GM23338 (cell line): ENCODE data around the gene ARL15. TPM values are rescaled to one million over a fixed set of nuclear protein-coding genes. Genes with fewer than 3 reads are reported as not detected.
A peak's percentile ranks its signal among the peaks of the same experiment; 100 is the strongest.

ENCODE experiments used
- ATAC-seq: fragments of 200-7000 bp; cut with Tn5 transposase; 3 replicates; pipeline ENCODE4 v1.9.1; 2020
- DNase-seq: peaks from one replicate; pipeline ENCODE4 v3.0.0-alpha.2; 2015; ENCODE audit warnings: low spot score
- H2AFZ ChIP-seq: fragments of 200-600 bp; sonication (generic); 2 replicates; pipeline ENCODE4 v1.8.0; 2016; ENCODE audit warnings: antibody characterized with exemption, mild to moderate bottlenecking, moderate library complexity
- H3F3A ChIP-seq: fragments of 200-600 bp; sonication (generic); replicated peaks from 2 replicates; pipeline ENCODE4 v1.8.0; 2017; ENCODE audit warnings: antibody characterized with exemption, mixed run types, low read depth
- H3K27ac ChIP-seq: fragments of 200-600 bp; sonication (generic); 2 replicates; pipeline ENCODE4 v1.6.1; 2016; ENCODE audit warnings: low read depth
- H3K27me3 ChIP-seq: fragments of 200-600 bp; sonication (generic); 2 replicates; pipeline ENCODE4 v1.8.0; 2016; ENCODE audit warnings: mild to moderate bottlenecking, mixed run types, moderate library complexity; ENCODE audit not compliant: insufficient read depth
- H3K36me3 ChIP-seq: fragments of 200-600 bp; sonication (generic); 2 replicates; pipeline ENCODE4 v1.8.0; 2016; ENCODE audit warnings: mild to moderate bottlenecking; ENCODE audit not compliant: insufficient read depth
- H3K4me1 ChIP-seq: fragments of 200-600 bp; sonication (generic); 2 replicates; pipeline ENCODE4 v1.8.0; 2016; ENCODE audit warnings: mild to moderate bottlenecking, moderate library complexity; ENCODE audit not compliant: insufficient read depth
- H3K4me2 ChIP-seq: fragments of 200-600 bp; sonication (generic); 2 replicates; pipeline ENCODE4 v1.7.1; 2017; ENCODE audit warnings: mixed run types
- H3K4me3 ChIP-seq: fragments of 200-600 bp; sonication (generic); 2 replicates; pipeline ENCODE4 v1.6.1; 2016; ENCODE audit warnings: mixed run types
- H3K79me2 ChIP-seq: fragments of 200-600 bp; sonication (generic); replicated peaks from 2 replicates; pipeline ENCODE4 v1.8.0; 2017; ENCODE audit warnings: mild to moderate bottlenecking; ENCODE audit not compliant: insufficient read depth
- H3K9me2 ChIP-seq: fragments of 200-600 bp; sonication (generic); 2 replicates; pipeline ENCODE4 v1.8.0; 2017; ENCODE audit not compliant: insufficient read depth
- H4K20me1 ChIP-seq: fragments of 200-600 bp; sonication (generic); replicated peaks from 2 replicates; pipeline ENCODE4 v1.8.0; 2017; ENCODE audit warnings: mild to moderate bottlenecking; ENCODE audit not compliant: insufficient read depth
- H3K27ac Mint-ChIP-seq: 2 replicates; pipeline ENCODE4 v1.8.0; 2020; ENCODE audit warnings: inconsistent platforms, mild to moderate bottlenecking, moderate library complexity, mixed read lengths
- H3K27me3 Mint-ChIP-seq: 3 replicates; pipeline ENCODE4 v1.8.0; 2022; ENCODE audit warnings: low read depth, mild to moderate bottlenecking, moderate library complexity, mixed read lengths, inconsistent platforms; ENCODE audit not compliant: insufficient read depth, poor library complexity
- H3K36me3 Mint-ChIP-seq: 3 replicates; pipeline ENCODE4 v1.8.0; 2021; ENCODE audit warnings: low read depth, mild to moderate bottlenecking, inconsistent platforms, moderate library complexity, mixed read lengths
- H3K4me1 Mint-ChIP-seq: 3 replicates; pipeline ENCODE4 v1.8.0; 2020; ENCODE audit warnings: mild to moderate bottlenecking, inconsistent platforms, mixed read lengths
- H3K4me3 Mint-ChIP-seq: 3 replicates; pipeline ENCODE4 v1.8.0; 2021; ENCODE audit warnings: moderate library complexity, mild to moderate bottlenecking, inconsistent platforms, mixed read lengths
- H3K9me3 Mint-ChIP-seq: 3 replicates; pipeline ENCODE4 v1.8.0; 2020; ENCODE audit warnings: moderate library complexity, mild to moderate bottlenecking, inconsistent platforms, mixed read lengths
- CREB1 ChIP-seq: fragments of 250-450 bp; sonication (Bioruptor Pico); IDR thresholded peaks from 2 replicates; pipeline ENCODE4 v1.5.0; 2020; ENCODE audit warnings: low read depth, mild to moderate bottlenecking, moderate library complexity
- EZH2 ChIP-seq: fragments of 200-600 bp; sonication (generic); IDR thresholded peaks from one replicate; pipeline ENCODE4 v1.8.0; 2017; ENCODE audit warnings: antibody characterized with exemption, mild to moderate bottlenecking, low read depth; ENCODE audit not compliant: unreplicated experiment
- JUNB ChIP-seq: IDR thresholded peaks from one replicate; pipeline ENCODE4 v1.6.1; 2016; ENCODE audit warnings: antibody characterized with exemption; ENCODE audit not compliant: unreplicated experiment
- NANOG ChIP-seq: IDR thresholded peaks from 2 replicates; pipeline ENCODE4 v1.6.1; 2016; ENCODE audit warnings: antibody characterized with exemption, borderline replicate concordance
- POLR2AphosphoS5 ChIP-seq: IDR thresholded peaks from 2 replicates; pipeline ENCODE4 v1.6.1; 2016; ENCODE audit warnings: antibody characterized with exemption, low read depth
- STAT1 ChIP-seq: IDR thresholded peaks from one replicate; pipeline ENCODE4 v1.6.1; 2016; ENCODE audit warnings: antibody characterized with exemption; ENCODE audit not compliant: unreplicated experiment
- ZNF114 ChIP-seq: fragments of 250-450 bp; sonication (Bioruptor Pico); IDR thresholded peaks from 2 replicates; pipeline ENCODE4 v1.5.0; 2020; ENCODE audit warnings: mild to moderate bottlenecking, moderate library complexity
- ZNF331 ChIP-seq: fragments of 250-450 bp; sonication (Bioruptor Pico); IDR thresholded peaks from 2 replicates; pipeline ENCODE4 v1.5.0; 2020; ENCODE audit warnings: low read depth, mild to moderate bottlenecking, moderate library complexity
- polyA plus RNA-seq: library from polyadenylated mRNA; unstranded; fragments of >200 nt; fragmentation: Nextera tagmentation; extraction: Ambion mirVana; gene quantifications from 2 replicates; pipeline ENCODE4 v1.2.1, GENCODE V29; 2016
- total RNA-seq: library from RNA; depleted of rRNA; stranded (reverse); fragments of >200 nt; shearing (Covaris generic); gene quantifications from 2 replicates; pipeline ENCODE4 v1.2.3, GENCODE V29; 2014
- TF ChIP-seq, protein P1 (sequence below): IDR thresholded peaks from one replicate; pipeline ENCODE4 v1.6.1; 2018; ENCODE audit warnings: antibody characterized with exemption; ENCODE audit not compliant: unreplicated experiment
- TF ChIP-seq, protein P2 (sequence below): IDR thresholded peaks from 2 replicates; pipeline ENCODE4 v1.6.1; 2016; ENCODE audit warnings: antibody characterized with exemption

ARL15 gene
- total and polyA plus RNA-seq, 2 experiments from 2014 or later, result 13.0 to 54.0 TPM

DNA sequence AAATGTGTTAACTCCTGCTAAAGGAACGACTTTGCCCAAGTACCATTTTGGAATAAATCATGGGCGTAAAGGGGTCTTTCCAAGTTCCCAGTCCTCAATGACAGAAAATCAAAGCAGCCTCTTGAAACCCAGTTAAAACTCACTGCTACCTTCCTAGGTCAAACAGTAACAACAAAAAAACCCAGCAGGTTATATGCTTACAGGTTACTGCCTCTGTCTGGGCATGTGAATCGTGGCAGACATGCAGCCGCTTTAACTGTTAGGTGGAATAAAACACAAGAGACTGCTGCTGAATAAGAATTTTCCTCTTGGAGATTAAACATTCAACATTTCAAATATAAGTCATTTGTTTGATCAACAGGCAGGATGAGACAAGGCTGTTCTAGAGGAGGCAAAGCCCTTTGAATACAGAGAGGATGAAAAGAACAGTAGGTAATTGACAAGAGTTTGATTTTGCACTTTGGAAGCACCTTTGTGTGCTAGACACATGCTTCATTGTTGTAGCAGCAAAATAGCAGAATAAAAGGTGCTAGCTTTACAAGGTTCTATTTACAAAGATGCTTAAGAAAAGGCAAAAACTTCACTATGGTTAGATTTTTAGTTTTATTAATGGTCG, 430.6 kb downstream of the ARL15 start:
- peaks cover 3% of the 10 kb centered on the region for H3K36me3 Mint-ChIP-seq
- no peaks in the 10 kb centered on the region for H3K9me2 ChIP-seq
- H3K4me1 ChIP-seq, result peaks cover 27% of the 10 kb centered on the region
- ATAC-seq (peak; percentile 57), DNase-seq (peak; percentile 14)
- no peaks in the 10 kb centered on the region for H4K20me1 ChIP-seq
- H3K36me3 ChIP-seq, result no peaks in the 10 kb centered on the region
- no peak overlapping the region for H3K27ac ChIP-seq
- no peak overlapping the region for H3K4me3 Mint-ChIP-seq
- peaks cover 2% of the 10 kb centered on the region for H3K27me3 Mint-ChIP-seq
- no peak overlapping the region for H3K4me2 ChIP-seq
- 0 out of 2 replicates have a peak overlapping the region, but pooled peaks have one; percentile 2 for H3K27ac Mint-ChIP-seq
- H3K79me2 ChIP-seq, result no peaks in the 10 kb centered on the region
- H3F3A ChIP-seq, result no peaks in the 10 kb centered on the region
- peaks cover 42% of the 10 kb centered on the region for H3K4me1 Mint-ChIP-seq
- no peak overlapping the region for H3K4me3 ChIP-seq
- H3K27me3 ChIP-seq, result no peaks in the 10 kb centered on the region
- peaks cover 2% of the 10 kb centered on the region for H3K9me3 Mint-ChIP-seq
- TF ChIP-seq POLR2AphosphoS5 (no peak), JUNB (no peak), STAT1 (no peak), NANOG (no peak), EZH2 (no peak), CREB1 (no peak), ZNF114 (CRISPR knock-in tag) (no peak)
- TF ChIP-seq, protein P1, sequence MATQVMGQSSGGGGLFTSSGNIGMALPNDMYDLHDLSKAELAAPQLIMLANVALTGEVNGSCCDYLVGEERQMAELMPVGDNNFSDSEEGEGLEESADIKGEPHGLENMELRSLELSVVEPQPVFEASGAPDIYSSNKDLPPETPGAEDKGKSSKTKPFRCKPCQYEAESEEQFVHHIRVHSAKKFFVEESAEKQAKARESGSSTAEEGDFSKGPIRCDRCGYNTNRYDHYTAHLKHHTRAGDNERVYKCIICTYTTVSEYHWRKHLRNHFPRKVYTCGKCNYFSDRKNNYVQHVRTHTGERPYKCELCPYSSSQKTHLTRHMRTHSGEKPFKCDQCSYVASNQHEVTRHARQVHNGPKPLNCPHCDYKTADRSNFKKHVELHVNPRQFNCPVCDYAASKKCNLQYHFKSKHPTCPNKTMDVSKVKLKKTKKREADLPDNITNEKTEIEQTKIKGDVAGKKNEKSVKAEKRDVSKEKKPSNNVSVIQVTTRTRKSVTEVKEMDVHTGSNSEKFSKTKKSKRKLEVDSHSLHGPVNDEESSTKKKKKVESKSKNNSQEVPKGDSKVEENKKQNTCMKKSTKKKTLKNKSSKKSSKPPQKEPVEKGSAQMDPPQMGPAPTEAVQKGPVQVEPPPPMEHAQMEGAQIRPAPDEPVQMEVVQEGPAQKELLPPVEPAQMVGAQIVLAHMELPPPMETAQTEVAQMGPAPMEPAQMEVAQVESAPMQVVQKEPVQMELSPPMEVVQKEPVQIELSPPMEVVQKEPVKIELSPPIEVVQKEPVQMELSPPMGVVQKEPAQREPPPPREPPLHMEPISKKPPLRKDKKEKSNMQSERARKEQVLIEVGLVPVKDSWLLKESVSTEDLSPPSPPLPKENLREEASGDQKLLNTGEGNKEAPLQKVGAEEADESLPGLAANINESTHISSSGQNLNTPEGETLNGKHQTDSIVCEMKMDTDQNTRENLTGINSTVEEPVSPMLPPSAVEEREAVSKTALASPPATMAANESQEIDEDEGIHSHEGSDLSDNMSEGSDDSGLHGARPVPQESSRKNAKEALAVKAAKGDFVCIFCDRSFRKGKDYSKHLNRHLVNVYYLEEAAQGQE, result no peak
- TF ChIP-seq, protein P2, sequence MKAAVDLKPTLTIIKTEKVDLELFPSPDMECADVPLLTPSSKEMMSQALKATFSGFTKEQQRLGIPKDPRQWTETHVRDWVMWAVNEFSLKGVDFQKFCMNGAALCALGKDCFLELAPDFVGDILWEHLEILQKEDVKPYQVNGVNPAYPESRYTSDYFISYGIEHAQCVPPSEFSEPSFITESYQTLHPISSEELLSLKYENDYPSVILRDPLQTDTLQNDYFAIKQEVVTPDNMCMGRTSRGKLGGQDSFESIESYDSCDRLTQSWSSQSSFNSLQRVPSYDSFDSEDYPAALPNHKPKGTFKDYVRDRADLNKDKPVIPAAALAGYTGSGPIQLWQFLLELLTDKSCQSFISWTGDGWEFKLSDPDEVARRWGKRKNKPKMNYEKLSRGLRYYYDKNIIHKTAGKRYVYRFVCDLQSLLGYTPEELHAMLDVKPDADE, result no peak
- no peak overlapping the region for H2AFZ ChIP-seq

DNA sequence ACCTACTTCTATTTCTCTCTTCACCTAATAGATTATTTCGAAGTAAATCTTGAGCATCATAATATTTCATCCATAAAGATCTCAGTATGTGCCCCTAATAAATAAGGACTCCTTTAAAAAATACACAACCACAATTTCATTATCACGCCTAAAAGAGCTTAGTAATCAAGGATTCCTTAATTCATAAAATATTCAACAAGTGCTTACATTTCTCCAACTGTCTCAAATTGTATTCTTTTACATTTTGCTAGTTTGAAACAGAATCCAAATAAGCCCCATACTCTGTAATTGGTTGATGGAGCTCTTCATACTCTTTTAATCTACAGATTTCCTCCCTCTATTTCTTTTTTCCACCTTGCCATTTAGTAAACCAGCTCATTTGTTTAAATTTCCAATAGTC, 432.4 kb downstream of the ARL15 start:
- TF ChIP-seq ZNF114 (CRISPR knock-in tag), result no peak
- no peak for TF ChIP-seq POLR2AphosphoS5
- TF ChIP-seq ZNF331, result no peak
- TF ChIP-seq, protein P2, result no peak
- TF ChIP-seq CREB1, result no peak
- no peak for TF ChIP-seq NANOG
- TF ChIP-seq EZH2, result no peak
- TF ChIP-seq, protein P1, result no peak
- no peak for TF ChIP-seq JUNB
- no peak for ATAC-seq
- Mint-ChIP-seq H3K4me3 (no peak overlapping the region), H3K9me3 (peaks cover 19% of the 10 kb centered on the region), H3K36me3 (peaks cover 20% of the 10 kb centered on the region), H3K4me1 (peaks cover 26% of the 10 kb centered on the region), H3K27me3 (no peaks in the 10 kb centered on the region), H3K27ac (no peak overlapping the region)
- Histone ChIP-seq H4K20me1 (no peaks in the 10 kb centered on the region), H2AFZ (no peak overlapping the region), H3K36me3 (peaks cover 5% of the 10 kb centered on the region; the same call in 1 of the 2 replicates), H3K4me3 (no peak overlapping the region), H3K27me3 (no peaks in the 10 kb centered on the region), H3F3A (no peaks in the 10 kb centered on the region), H3K79me2 (no peaks in the 10 kb centered on the region), H3K4me1 (peaks cover 12% of the 10 kb centered on the region), H3K9me2 (no peaks in the 10 kb centered on the region), H3K4me2 (no peak overlapping the region), H3K27ac (no peak overlapping the region)
- DNase-seq, result no peak
